ENCODE results near the gene MYO3A.

- TF ChIP-seq SP1 (IDR thresholded peaks at IDR 0.05): no peak
- TF ChIP-seq L3MBTL2 (conservative IDR thresholded peaks at IDR 0.05): no peak
- TF ChIP-seq SUZ12 (IDR thresholded peaks at IDR 0.05): no peak
- TF ChIP-seq TARDBP (IDR thresholded peaks at IDR 0.05): no peak
- TF ChIP-seq HDGF (IDR thresholded peaks at IDR 0.05; ENCODE audit: borderline replicate concordance): no peak
- no peak for TF ChIP-seq ELF4 (IDR thresholded peaks at IDR 0.05)
- TF ChIP-seq ZNF384 (IDR thresholded peaks at IDR 0.05): no peak
- TF ChIP-seq FOXM1 (IDR thresholded peaks at IDR 0.05; ENCODE audit: borderline replicate concordance): no peak
- no peak for TF ChIP-seq BHLHE40 (IDR thresholded peaks at IDR 0.05; ENCODE audit: borderline replicate concordance)
- no peak for TF ChIP-seq CTBP1 (IDR thresholded peaks at IDR 0.05; ENCODE audit: borderline replicate concordance)
Observed at GRCh38 chr10:26022831-26023230, 88.8 kb downstream of the MYO3A start.
